Stimulated activated CD4-positive, alpha-beta T cell treated with anti-CD3 and anti-CD28 coated beads, Interleukin-2, amount 100 ng/mL, for 4 hours (primary cell): Measurements from ENCODE around the gene CABYR.

Source experiments
- DNase-seq: peaks from one replicate; pipeline ENCODE4 v3.0.0-alpha.2; 2020; ENCODE audit warnings: low read depth

CABYR gene, protein sequence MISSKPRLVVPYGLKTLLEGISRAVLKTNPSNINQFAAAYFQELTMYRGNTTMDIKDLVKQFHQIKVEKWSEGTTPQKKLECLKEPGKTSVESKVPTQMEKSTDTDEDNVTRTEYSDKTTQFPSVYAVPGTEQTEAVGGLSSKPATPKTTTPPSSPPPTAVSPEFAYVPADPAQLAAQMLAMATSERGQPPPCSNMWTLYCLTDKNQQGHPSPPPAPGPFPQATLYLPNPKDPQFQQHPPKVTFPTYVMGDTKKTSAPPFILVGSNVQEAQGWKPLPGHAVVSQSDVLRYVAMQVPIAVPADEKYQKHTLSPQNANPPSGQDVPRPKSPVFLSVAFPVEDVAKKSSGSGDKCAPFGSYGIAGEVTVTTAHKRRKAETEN

DNA sequence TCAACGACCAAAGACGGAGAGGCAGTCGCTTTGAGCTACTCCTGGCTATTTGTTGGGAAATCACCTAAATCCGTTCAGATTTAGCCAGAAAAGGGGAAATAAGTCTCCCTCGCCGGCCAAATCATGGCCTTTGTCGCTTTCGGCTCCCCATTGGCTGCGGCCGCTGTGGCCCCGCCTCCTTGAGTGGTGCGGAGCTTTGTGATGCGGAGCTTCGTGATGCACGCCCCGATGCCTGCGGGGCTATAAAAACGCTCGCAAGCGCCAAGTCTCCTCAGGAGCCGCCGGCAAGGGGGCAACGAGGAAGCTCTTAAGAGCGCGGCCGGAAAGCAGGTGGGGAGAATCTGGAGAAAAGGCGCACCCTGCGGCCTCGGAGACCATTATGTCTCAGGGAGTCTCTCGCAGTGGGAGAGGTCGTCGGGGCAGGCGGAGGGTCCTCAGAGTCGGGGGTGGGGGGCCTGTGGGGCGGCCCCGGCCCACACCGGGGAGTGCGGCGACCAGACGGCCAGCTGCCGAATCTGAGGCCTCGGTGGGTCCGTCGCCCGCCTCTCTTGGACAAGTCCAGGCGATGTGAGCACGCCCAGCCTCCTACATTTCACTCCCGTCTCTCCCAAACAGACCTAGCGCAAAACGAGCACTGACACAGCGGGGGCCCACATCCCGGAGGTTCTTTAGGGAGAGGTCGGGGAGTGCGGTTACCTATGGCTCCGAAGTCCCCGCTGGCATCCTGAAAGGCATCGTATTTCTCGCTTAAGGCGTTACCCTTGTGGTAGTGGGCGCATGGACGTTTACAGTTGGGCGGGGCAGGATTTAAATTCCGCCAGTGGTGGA, at the start of gene CABYR:
TSS of gene CABYR (plus strand) at position 274 of the 828 bp plus-strand sequence. CDS start 4,053 bp downstream, outside the sequence.
- peak; percentile 56 for DNase-seq

DNA sequence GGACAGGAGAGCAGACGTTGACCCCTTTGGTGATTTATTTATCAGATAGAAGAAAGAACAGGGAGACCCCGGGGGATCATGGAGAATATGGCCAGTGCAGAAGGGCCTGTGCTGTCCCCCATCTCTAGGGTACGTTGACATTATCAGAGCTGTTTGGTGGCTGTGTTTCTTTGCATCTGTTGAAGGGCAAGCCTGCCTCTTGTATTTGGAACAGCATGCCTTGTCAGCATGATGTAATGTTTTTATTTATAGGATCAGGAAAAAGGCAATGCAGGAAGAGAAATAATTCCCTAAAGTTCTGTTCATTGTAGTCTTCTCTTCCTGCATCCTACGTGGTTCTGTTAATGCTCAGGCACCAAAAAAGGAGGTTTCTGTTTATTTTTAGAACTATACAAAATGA, 49.8 kb upstream of the CABYR start:
- no peak for DNase-seq

DNA sequence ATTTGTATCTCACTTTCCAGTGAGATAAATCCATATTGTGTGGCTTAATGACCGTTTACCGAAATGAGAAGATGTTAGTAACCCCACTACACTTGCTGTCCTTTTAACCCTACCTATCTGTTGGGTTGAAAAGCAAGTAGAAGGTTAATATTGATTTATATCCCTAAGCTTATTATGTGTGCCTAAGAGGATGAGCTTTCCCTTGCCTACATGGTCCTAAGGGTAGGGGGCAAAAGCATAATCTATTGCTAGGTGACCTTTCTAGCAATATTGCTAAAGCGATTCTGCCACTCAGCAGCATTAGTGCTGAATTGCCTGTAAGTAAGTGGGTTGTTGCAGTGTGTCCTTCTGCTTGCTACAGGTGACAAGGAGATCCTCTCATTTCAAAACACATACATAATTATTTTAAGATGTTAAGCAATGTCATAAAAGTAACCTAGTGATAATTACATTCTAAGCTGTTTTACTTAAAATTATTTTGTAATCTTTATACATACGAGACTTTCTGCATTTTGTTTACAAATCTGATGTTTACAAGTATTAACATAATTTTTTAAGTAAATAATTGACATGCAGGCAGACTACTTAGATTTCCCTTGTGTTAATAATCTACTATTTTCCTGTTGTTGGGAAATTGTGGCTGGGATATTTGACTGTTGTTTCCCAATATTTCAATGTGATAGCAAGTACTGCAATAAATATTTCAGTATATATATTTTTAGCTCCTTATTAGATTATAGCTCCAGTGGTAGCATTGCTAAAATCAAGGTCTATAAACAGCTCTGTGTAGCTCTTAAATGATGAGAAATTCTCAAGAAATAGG, 49.1 kb upstream of the CABYR start:
- DNase-seq = no peak

DNA sequence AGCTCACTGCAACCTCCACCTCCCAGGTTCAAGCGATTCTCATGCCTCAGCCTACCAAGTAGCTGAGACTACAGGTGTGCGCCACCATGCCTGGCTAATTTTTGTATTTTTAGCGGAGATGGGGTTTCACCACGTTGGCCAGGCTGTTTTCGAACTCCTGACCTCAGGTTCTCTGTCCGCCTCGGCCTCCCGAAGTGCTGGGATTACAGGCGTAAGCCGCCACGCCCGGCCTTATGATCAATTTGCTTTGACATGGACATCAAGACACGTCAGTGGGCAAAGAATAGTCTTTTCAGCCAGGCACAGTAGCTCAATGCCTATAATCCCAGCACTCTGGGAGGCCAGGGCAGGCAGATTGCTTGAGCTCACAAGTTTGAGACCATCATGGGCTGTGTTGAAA, 48.0 kb upstream of the CABYR start:
- DNase-seq = no peak

DNA sequence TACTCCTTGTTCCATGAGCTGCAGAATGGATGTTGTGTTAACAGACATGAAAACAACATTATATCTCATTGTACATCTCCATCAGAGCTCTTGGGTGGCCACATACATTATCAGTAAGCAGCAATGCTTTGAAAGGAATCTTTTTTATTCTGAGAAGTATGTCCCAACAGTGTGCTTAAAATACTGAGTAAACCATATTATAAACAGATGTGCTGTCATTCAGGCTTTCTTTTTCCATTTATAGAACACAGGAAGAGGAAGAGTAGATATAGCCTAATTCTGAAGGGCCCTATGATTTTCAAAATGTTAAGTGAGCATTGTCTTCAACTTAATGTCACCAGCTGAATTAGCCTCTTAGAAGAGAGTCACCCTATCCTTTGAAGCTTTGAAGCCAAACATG, 44.3 kb upstream of the CABYR start:
- no peak for DNase-seq

DNA sequence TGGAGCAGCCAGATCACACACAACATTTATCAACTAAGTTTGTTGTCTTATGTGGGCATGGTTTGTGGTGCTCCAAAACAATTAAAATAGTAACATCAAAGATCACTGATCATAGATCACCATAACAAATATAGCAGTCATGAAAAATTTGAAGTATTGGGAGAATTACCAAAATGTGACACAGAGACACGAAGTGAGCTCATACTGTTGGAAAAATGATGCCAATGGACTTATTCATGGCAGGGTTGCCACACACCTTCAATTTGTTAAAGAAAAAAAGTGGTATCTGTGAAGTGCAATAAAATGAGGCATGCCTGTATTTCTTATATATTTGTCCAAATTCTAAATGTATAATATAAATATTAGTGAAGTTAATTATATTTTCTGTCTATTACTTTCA, 42.9 kb upstream of the CABYR start:
- no peak for DNase-seq

DNA sequence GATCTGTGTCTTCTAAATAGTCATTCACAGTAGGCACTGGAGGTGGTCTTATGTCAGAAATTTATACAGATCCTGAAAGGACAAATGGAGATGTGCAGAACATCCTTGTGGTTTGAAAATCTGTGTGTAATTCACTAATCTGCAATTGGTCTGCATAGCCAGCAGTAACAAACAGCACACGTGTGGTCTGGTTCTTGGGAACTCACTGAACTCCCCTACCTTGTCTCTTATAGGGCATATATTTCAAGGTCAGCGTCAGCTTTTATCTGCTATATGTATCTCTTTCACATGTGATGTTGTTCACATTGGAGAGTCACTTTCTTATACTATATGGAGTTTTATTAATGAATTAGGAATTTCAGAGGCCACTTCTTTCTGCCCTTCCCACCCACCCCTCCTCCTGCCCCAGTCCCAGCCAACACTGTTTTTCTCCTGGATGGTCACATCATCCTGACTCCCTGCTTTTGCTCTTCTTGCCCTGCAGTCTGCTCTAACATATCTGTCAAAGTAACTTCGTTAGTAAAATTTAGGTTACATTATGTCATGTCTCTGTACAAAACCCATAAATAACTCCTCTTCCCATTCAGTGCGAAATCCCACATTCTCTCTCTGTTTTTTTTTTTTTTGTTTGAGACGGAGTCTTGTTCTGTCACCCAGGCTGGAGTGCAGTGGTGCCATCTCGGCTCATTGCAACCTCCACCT, 35.4 kb upstream of the CABYR start:
- DNase-seq = no peak

DNA sequence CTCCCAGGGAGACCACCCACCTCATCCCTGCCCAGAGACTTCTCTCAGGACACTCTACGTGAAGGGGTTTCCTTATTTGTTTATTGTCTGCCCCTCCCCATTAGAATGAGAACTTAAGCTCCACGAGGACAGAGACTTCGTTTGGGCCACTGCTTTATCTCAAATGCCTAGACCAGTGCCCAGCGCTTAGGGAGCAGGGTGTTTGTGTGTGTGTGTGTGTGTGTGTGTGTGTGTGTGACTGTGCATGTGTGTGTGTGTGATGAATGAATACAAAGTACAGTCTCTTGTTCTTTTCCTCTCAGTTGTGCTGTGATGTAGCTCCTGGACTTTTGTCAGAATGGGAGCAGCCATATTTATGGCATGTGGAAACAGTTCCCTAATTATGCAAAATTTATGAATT, 34.4 kb upstream of the CABYR start:
- no peak for DNase-seq

DNA sequence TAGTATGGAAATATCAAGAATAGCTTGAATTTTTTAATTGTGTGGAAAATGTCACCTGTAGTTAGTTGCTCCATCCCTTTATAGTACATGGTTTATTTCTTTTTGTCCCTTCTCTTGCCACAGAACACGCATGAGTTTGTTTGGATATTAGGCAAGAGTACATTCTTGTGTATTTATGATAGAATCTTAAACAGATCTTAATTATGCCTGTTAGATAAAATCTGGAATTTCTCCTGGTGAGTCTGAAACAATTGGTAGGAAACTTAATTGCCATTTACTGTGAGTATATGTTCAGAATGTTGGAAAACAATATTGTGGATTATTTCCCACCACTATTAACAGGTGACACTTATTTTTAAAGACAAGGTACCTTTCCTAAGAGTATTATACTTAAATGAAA, 30.2 kb upstream of the CABYR start:
- no peak for DNase-seq

DNA sequence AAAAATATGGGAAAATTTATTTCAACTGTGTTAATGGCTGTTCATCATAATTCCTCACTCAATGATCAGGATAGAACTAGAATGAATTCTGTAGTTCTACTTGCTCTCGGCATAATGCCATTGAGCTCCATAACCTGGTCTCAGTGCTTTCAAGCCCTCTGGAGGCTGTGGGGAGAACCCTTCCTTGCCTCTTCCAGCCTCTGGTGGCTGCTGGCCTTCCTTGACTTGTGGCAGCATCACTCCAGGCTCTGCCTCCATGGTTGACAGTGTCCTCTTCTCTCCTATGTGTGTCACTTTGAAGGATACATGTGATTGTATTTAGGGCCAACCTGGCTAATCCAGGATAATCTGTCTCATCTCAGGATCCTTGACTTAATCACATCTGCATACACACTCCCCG, 26.9 kb upstream of the CABYR start:
- no peak for DNase-seq

DNA sequence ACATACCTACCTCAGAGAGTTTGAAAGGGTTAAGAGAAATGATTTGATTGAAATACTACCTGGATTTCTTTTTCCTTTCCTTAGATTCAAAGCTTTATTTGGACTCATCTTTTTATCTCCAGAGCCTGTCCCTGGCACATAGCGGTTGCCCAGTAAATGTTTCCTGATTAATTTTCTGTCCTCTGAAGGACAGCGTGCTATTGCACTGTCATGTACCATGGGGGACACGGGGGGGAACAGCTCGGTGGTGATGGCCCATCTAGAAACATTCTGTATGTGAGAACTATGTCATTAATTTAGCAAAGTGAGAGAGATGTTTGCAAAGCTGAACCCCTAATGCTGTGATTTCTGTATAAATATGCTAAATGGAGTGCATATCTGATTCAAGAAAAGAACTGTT, 26.4 kb upstream of the CABYR start:
- DNase-seq = no peak

DNA sequence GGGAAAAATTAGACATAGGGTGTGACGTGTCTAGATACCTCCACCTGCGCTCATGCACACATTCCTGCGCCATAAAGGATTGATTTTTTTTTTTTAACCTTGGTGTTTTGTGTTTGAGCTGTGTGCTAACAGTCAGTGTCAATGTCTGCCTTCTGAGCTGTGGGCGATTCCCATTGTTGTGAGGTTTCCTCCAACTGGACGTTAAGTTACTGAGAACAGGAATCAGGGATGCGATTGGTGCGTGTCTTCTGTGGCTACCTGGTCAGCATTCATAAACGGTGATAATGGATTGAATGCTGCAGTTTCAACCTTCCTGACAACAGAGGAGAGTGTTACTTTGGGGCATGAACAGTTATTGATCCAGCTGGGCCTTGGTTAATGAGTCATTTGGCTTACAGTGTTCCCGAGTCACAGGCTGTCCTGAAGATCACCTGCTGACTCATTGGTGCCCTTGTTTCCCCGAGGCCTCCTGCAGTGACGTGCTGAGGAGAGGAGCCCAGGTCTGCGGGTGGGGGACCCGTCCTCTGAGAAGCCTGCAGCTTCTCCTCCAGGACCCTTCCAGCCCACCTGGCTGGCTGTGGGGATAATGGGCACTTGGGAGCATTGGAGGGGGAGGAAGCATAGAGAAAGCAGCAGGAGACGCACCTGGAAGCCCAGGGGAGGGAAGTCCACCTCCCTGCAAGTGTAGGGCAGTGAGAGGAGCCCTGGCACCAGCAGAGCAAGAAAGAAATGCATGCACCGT, 25.8 kb upstream of the CABYR start:
- DNase-seq = no peak

DNA sequence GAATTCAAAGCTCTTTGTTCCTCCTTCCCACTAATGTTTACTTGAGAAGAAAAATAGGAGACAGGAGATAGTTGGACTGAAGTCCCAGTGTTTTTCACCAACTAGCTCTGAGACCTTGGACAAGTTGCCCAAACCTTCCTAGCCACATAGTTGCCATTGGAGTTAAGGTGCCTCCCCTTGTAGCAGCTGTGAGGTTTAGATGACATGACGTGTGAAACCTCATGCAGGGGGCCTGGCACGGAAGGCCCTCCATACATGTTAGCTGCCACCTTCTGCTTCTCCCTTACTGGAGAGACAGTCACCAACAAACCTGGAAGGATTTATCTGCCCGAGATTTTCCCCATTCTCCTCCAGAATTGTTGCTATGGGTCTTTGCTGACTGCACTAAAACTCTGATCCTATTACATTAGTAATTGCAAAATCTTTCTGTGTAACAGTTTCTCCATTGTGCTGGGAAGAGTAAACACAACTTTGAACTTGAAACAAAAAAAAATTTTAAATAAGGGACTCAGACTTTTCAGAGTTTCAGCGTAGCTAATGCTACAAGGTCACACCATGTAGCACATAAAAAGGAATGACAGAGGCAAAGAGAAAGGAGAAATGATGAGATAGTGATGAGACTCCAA, 23.8 kb upstream of the CABYR start:
- DNase-seq = no peak

DNA sequence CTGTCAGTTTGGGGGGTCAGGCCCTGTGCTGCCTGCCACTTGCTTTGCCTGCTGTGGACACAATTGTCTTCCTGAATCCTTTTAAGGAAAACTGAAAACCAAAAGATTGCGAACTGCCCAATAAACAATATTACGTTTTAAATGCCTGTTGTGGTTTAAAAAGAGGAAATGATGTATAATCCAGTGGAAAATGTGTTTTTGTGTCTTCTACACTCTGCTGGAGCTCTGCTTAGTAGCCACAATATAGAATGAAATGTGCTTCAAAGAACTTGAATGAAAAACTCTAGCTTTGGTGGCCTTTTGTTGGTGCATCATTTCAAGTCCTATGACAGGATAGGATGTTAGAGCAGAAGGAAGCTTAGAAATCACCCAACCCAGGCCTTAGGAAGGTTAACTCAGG, 23.2 kb upstream of the CABYR start:
- DNase-seq = no peak

DNA sequence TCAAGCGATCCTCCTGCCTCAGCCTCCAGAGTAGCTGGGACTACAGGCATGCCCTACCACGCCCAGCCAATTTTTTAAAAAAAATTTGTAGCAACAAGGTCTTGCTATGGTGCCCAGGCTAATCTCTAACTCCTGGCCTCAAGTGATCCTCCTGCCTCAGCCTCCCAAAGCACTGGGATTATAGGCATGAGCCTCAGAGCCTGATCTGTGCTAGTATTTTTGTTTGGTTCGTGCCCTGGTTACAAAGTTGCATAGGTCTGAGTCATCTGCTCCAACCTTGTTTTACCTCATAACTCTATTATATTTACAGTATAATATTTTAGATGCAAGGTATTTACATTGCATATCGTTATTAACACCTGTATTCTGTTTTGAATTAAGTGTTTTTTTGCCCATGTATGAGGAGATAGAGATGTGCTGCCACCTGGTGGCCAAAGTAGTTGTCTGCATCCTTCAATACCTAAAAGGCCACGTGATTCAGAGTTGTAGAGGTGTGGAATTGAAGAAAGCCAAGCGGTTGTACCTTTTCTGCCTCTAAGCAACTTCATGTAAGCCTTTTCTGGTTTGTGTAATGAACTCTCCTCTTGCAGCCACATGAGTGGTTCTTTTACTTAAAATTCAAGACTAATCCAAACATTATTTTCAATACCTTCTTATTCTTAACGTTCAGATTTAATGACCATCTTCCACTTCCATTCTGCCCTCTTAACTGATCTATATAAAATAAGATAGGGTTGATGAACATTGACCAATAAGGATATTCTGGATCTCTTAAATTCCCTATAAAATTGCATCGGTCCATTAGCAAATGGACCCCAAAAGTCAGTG, 19.9 kb upstream of the CABYR start:
- peak; percentile 64 for DNase-seq

DNA sequence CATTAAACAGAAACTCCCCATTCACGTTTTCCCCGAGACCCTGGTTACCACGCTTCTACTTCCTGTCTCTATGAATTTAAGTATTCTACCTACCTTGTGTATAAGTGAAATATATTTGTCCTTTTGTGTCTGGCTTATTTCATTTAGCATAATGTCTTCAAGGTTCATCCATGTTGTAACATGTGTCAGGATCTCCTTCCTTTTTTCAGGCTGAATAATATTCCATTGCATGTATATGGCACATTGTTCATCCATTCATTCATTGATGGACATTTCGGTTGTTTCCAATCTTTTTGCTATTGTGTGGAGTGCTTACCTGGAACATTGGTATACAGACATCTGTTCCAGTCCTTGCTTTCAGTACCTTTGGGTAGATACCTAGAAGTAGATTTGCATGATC, 18.2 kb upstream of the CABYR start:
- DNase-seq = no peak

DNA sequence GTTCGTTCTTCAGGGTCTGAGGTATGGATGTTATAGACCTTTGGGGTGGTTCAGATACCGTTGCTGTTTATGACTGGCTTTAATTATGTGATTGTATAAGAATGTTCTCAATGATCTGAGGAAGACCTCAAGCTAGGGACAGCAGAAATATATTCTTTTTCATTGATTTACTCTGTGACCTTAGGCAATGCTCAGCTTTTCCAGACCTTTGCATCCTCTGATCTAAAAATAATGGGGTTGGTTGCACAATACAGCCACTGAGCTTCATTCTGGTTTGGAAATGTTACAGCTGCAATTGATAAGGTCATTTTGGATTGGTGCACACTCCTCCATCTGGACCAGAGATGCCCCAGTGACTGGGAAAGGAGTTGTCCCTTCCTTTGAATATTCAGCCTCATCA, 17.2 kb upstream of the CABYR start:
- DNase-seq = no peak

DNA sequence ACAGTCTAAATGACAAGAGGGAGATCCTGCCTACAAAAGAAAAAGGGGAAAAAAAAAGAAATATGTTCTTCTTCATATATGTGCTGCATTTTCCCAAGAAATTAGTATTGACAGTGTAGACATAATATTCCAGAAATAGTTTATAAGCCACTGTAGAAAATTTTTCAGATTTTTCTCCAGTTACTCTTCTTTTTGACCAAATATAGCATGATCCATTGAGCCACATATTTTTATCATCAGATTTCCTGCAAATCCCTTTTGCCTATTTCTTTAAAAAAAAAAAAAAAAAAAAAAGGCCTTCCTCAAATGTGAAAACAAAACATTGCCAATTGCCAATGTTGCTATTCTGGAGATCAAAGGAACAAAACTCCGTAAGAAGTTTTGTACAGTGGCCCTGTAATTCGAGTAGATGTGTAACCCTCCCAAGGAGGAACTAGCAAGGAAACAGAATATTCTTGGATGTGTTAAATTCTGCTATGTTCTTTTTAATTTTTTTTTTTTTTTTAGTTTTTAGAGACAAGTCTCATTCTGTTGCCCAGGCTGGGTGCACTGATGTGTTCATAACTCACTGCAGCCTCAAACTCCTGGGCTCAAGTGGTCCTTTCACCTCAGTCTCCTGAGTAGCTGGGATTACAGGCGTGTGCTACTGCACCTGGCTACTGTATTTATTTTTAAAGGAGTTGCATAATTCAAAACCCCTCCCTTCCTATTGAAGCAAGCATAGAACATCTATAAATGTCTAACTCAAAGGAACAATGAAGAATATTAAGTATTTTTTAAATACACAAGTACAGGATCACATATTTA, 12.5 kb upstream of the CABYR start:
- DNase-seq = no peak

DNA sequence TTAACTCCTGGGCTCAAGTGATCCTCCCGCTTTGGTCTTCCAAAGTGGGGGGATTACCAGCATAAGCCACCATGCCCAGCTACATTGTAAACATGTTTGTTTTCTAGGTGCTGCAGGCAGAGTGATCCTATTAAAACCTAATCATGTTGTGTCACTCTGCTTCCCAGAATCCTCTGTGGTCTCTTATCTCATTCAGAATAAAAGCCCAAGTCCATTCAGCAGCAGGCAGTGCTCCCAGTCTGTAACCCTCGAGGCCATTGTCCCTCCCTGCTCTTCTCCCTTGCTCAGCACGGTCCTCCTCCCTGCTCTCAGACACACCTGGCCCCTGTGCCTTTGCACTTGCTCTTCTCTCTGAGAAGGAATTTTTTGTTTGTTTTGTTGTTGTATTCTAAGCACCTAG, 11.1 kb upstream of the CABYR start:
- no peak for DNase-seq
